GM18505 (cell line): Measurements from ENCODE around the gene SIM1.

Experiments used
- ATAC-seq: cut with Tn5 transposase; IDR thresholded peaks from one replicate; pipeline ENCODE4 v1.9.1; 2021; ENCODE audit not compliant: unreplicated experiment
- POLR2A ChIP-seq: IDR thresholded peaks from 4 replicates; pipeline ENCODE4 v1.6.1; 2011; ENCODE audit warnings: borderline replicate concordance; ENCODE audit not compliant: insufficient read depth, insufficient read length; ENCODE audit errors: extremely low read depth

Gene SIM1

DNA sequence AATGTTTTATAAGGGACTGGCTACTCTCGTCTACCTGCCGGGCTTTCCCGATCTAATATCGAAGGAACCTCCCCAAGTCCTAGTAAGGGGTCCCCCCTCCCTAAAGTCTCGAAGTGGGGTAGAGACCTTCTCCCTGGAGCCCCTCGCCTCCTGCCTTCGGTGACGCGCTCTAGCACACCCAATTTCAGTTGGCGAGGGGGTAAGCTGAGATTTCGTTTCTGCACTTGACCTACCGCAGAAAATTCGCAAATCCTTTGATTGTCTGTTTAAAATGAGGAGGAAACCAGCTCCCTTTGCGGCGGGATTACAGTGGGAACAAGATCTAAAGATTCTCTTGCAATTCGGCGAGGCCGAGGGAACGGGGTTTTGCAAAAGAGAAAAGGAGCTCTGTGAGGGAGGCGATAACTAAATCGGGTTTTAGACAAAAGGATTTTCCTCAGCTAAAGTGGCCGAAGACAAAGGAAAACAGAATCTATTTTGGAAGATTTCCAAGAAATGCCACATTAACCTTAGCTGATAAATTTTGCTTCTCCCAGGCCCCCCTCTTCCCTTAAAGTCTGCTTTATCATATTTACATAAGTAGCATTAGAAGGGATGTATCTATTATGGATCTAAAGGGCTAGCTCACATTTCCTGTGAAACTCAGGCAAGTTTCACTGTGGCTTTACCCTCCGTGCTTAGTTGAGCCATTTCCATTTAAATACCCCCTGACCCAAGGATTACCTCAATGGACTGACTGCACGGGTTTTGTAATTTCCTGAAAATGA, 8.4 kb downstream of the SIM1 start:
- ATAC-seq = no peak

DNA sequence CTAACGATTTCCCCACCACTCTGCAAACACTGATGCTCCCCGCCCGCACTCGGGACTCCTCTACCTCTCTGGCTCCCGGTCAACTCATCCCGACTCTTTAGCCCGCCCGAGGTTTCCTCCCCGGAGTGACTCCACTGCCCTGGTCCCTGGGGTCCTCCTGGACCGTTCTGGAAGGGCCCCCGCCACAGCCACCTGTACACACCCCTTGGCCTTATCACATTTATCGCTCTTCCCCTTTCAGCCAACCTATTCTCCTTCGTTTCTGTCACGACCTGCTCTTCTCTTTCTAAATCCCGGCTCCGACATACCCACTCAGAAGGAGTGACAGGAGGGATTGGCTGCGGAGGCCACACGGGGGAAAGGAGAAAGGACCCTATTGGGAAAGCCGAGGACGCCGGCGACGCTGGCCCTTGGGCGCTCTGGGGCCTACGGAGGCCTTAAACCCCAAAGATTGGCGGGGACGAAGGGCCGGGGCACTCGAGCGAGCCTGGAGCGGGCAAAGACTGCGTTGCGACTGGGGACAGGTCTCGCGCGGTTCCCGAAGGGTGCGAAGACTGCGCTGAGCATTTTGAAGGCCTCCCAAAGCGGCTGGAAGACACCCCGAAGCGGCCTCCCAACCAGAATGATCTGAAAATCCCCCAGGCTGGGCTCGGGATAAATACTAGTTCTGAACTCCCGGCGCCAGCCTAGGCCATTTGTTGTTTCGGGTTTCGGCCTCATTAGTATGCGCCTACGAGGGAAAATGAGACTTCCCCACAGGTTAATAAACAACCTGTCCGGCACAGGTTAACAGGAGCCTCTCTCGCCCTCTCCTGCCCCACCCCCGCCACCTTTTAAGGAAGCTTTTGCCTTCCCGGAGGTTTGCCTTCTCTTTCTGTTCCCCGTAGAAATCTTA, 9.2 kb downstream of the SIM1 start:
- TF ChIP-seq POLR2A = no peak
- no peak for ATAC-seq

More for the DNA sequence above, 8.4 kb downstream of the SIM1 start:
- no peak for TF ChIP-seq POLR2A

DNA sequence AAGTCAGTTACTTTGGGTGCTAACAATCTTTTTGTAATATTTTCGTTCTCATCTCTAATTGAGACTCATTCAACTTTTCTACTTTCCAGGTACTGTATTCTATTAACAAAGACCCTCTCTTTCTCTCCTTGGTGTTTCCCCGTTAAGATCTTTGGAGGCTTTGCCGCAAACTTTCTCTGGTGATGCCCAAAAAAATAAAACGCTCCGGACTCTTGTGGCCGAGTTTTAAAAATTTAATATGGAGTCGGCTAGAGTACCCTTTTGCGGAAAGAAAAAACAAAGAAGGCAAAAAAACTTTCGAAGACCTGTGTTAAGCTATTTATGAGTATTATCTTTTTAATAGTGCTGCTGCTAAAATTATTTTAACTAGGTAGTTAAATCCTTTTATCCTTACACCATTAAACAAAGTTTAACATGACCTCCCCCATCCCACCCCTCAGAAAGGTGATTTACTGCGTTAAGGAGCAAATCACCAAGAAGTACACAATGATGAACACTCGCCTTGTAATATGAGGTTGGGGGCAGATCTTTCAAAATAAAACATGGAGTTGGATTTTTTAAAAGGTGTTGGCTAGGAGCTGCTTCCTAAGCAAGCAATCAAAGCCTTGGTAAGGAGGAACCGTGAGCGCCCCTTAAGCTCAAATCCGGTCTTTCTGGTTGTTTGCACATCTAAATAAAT, 10.0 kb downstream of the SIM1 start:
- TF ChIP-seq POLR2A = no peak
- ATAC-seq = no peak

DNA sequence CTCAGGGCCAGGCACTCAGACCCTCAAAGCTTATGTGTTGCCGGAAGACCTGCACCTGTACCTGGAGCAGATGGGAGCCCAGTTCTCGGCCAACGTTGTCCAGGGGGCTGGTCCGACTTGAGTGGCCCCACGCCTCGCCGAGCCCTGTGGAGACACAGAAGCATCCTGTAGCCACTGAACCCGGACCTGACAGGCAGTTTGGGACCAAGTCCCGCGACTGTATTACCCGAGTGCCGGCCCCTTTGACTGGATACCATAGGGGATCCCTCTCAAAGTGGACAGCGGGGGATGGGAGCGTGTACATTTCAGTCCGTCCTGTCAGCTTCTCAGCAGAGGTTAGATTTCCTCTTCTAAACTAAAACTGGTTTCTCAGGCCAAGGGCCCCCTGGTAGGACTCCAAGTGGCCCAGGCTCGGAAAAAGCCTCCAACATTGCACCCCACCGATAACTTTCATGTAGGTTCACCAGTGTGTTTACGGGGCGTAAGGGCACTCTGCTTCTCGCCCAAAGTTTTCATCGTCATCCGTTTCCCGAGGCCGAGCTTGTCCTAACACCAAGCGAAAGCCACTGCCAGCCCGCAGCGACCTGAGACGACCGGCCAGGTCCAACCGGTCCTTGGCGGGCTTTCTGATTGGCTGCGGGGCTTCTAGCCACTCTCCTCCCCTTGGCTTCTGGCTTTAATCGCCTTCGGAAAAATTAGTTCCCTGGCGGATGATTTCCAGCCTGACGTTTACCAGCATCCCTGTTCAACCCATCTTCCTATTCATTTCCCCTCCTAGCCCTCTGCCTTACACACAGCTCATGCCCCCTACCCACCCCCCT, 10.8 kb downstream of the SIM1 start:
- no peak for TF ChIP-seq POLR2A
- ATAC-seq = no peak

DNA sequence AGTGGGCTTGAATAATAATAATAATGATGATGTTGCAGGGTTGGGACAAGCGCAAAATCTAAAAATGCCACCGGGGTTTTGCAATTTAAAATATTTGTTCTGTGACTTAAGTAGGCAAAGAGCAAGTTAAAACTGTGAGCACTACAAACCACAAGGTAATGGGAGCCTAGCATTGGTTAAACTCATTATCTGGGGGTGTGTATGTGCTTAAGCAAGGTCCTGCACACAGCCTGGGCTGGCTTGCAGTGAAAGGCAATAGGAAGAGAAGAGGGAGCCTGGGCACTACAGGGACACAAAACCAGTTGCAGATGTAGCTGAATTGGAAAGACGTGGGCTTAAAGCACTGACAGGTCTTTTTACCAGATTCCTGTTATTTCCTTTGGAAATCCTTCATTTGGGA, 11.7 kb downstream of the SIM1 start:
- no peak for ATAC-seq
- no peak for TF ChIP-seq POLR2A

DNA sequence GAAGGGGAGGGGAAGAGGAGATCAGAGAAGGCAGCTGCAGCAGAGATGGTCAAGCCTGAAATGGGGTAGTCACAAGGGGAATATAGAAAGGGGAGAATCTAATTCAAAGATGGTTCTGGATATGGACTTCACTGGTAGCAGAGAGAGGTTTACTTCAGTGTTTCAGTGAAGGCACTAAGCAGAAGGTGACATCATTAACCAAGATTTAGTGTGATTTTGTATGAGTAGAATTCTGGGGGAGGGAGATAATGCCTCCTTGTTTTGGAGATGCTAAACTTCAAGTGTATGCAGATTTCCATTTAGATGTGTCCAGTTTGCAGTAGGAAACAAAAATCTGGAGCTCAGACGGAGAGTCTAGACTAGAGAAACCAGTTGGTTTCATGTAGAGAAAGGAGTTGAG, 13.1 kb downstream of the SIM1 start:
- TF ChIP-seq POLR2A = no peak
- no peak for ATAC-seq

DNA sequence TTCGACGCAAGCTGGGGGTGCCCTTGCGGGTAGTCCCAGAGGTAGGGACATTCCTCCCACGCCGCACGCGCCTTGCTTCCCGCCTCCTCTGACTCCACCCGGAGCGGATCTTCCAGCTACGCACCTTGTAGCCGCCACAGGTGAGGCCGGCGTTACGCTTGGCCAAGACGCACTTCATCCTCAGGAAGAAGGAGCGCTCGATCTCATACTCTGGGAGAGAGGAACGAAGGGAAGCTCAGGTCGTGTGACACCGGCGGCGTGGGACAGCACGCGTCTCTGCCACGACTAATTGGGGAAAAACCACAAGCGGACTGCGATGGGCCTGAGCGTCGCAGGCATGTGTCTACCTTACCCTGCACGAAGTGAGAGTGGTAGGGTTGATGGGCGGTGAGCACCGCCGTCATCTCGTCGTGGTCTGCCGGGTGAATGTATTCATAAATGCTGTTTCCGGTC, 15.5 kb downstream of the SIM1 start:
- ATAC-seq = no peak
- TF ChIP-seq POLR2A = no peak

DNA sequence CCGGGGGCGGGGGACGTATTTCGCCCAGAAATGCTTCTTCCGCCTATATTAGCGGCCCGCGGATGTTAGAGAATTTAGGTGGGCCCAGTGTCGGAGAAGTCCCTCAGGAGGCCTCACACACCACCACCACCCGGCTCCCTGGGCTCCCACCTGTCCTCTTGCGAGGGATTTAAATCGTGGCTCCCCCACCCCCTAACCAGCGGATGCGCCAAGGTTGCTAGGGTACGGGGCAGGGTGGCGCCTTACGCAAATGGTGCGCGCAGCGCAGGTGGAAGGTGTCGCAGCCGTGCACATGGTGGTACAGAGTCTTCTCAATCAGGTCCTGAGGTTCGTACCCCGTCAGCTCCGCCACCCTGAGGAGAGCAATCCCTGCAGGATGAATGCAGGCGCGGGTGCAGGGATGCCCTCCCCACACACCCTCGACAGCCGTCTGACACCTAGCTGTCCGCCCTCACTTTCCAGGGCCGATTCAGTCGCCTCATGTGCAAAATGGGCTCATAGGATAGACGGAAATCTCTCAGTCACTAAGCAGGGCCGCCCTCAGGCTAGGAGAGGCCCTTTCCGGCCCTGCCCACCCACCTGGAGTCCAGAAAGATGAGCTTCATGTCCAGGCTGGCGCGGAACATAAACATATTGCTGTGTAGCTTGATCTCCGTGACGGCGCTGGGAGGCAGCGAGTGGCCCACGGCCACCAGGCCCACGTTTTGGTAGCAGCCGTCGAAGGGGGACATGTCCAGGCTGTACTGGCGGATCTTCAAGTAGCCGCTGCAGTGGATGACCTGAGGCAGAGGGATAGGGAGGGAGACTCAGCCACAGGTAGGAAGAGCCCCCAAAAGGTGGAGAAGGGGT, 16.6 kb downstream of the SIM1 start:
- ATAC-seq = no peak
- TF ChIP-seq POLR2A = no peak

DNA sequence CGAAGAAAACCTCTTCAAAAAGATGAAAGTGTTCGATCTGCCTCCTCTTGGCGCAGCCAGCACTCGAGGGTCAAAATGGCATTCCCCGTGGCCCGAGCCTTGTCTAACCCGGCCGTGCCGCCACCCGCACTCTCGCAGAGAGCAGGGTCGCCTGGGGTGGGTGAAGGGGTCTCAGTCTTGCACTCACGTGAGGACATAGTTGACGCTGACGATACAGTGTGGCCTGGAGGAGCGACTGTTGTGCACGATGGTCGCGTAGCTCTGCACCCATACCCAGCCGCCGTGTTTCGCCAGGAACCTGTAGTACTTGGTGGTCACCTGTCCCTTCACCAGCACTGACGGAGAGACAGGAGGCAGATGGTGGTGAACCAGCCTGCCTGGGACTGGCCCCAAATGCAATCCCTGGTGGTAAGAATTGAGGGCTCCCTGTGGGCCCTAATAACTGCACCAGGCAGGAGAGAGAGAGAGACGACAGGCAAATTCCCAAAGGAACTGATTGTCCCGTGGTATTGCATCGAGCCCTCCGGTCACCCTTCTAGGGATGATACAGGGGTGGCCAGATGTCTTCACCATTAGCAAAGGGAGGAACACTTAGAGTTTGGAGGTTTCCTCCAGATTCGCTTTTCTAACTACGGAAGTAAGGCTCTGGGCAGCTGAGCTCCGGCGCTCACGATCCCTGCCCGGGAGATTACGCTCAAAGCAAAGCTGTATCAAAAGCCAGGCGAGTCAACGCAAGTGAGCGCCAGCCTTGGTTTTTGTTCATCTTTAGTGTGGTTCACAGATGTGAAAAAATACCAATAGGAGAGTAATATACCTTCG, 17.4 kb downstream of the SIM1 start:
- no peak for TF ChIP-seq POLR2A
- no peak for ATAC-seq

DNA sequence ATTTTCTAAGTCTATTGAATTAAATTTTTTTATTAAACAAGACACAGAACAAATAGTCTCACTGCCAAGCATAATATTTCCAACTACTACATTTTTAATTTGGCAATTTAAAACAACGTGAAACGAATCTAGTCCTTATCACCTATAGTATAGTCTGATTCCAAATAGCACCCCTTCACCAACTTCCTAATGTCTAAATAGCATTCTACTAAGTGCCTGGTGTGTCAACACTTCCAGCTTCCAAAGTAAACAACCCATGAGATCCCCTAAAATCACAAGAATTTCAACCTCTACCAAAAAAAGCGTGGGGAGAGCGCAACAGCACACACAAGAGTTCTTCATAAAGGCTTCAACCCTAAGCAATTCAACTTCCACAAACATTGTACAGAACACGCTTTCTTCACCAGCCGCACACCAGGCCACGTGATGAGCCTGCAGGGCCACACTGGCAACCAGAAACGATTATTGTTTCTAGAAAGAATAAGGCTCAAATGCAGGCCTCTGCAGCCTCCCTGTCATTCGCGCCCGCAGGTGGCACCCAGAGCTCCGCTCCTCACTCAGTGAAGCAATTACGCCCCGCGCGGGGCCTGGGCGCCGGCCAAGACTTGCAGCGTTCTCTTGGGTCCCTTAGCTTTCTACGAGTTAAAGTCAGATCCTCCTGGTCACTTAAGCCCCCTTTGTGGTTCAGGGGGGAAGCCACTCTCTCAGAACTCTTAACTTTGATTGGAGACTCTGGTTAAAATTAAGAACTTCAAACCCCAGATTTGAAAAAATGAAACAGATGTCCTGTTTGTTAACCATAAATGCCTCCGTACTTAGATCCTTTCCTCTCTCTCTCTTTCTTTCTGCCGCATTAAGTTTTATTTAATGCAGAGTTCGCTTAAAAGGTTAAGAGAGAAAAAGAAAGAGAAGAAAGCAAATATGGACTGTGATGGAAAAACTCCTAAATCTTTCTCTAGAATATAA, 18.3 kb downstream of the SIM1 start:
- TF ChIP-seq POLR2A = no peak
- ATAC-seq = no peak

DNA sequence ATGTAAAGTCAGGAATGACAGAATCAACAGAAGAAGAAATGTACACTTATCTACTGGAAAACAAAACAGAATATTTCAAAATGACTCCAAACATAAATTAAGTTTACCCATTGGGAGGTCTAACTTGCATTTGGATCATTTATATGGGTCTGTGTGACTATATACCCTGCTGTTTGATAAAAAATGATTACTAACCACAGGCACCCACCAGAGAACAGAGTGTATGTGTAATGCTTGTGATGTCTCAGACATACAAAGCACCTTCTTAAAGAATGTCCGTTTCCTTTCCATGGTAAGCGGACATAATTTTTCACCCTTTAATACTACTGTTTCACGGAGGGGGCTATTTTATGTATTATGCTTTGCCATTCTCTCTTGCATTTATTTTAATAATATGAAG, 19.2 kb downstream of the SIM1 start:
- no peak for ATAC-seq
- no peak for TF ChIP-seq POLR2A

DNA sequence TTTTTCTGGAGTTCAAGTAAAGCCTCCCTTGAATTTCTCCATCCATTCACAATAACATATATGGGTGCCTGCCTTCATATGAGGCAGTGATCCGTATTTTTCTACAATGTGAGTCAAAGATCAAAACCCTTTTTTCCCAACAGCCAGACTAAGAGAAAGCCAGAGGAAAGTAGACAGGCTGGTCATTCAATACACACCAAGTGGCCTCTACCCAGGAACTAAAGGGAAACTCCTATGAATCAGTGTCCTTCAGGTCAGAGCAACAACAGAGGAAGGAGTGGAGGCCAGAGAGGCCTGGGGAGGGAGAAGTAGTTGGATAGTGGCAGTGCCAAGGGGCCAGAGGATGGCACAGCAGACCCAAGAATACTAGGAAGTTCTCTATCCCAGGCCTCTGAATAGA, 23.8 kb downstream of the SIM1 start:
- TF ChIP-seq POLR2A = no peak
- no peak for ATAC-seq
